Neural progenitor cell (in vitro differentiated cells): Measurements from ENCODE around the gene IL16. TPM values are rescaled to one million over a fixed set of nuclear protein-coding genes. Genes with fewer than 3 reads are reported as not detected.

Experiments
- DNase-seq: peaks from one replicate; pipeline ENCODE4 v3.0.0-alpha.2; 2016; ENCODE audit warnings: low spot score
- H2AFZ ChIP-seq: fragments of 200-600 bp; sonication (generic); replicated peaks from 2 replicates; pipeline ENCODE4 v1.6.1; 2016; ENCODE audit warnings: antibody characterized with exemption
- H3F3A ChIP-seq: fragments of 200-600 bp; sonication (generic); 2 replicates; pipeline ENCODE4 v1.6.1; 2016; ENCODE audit warnings: antibody characterized with exemption, low read depth
- H3K27ac ChIP-seq: fragments of 200-600 bp; sonication (generic); 2 replicates; pipeline ENCODE4 v1.5.1; 2016; ENCODE audit warnings: mild to moderate bottlenecking
- H3K27me3 ChIP-seq: fragments of 200-600 bp; sonication (generic); 2 replicates; pipeline ENCODE4 v1.6.1; 2016; ENCODE audit warnings: mild to moderate bottlenecking, moderate library complexity
- H3K36me3 ChIP-seq: fragments of 200-600 bp; sonication (generic); 2 replicates; pipeline ENCODE4 v1.5.1; 2016
- H3K4me1 ChIP-seq: fragments of 200-600 bp; sonication (generic); 2 replicates; pipeline ENCODE4 v1.6.1; 2016; ENCODE audit warnings: mixed run types
- H3K4me2 ChIP-seq: fragments of 200-600 bp; sonication (generic); 2 replicates; pipeline ENCODE4 v1.6.1; 2016
- H3K4me3 ChIP-seq: fragments of 200-600 bp; sonication (generic); 2 replicates; pipeline ENCODE4 v1.5.1; 2016
- H3K79me2 ChIP-seq: fragments of 200-600 bp; sonication (generic); 2 replicates; pipeline ENCODE4 v1.6.1; 2016; ENCODE audit warnings: low read depth
- H3K9ac ChIP-seq: fragments of 200-600 bp; sonication (generic); 2 replicates; pipeline ENCODE4 v1.6.1; 2016
- H3K9me3 ChIP-seq: fragments of 200-600 bp; sonication (generic); 2 replicates; pipeline ENCODE4 v1.5.1; 2016; ENCODE audit warnings: low read depth
- H4K20me1 ChIP-seq: fragments of 200-600 bp; sonication (generic); 2 replicates; pipeline ENCODE4 v1.6.1; 2016; ENCODE audit warnings: low read depth
- H3K27ac Mint-ChIP-seq: 3 replicates; pipeline ENCODE4 v1.8.0; 2021; ENCODE audit warnings: mixed read lengths
- H3K27me3 Mint-ChIP-seq: 2 replicates; pipeline ENCODE4 v1.8.0; 2022; ENCODE audit warnings: low read depth, mild to moderate bottlenecking, inconsistent platforms, moderate library complexity, mixed read lengths; ENCODE audit not compliant: insufficient read depth
- H3K36me3 Mint-ChIP-seq: 3 replicates; pipeline ENCODE4 v1.8.0; 2021; ENCODE audit warnings: mixed read lengths
- H3K4me1 Mint-ChIP-seq: 3 replicates; pipeline ENCODE4 v1.8.0; 2021; ENCODE audit warnings: mixed read lengths
- H3K4me3 Mint-ChIP-seq: 3 replicates; pipeline ENCODE4 v1.8.0; 2021; ENCODE audit warnings: mild to moderate bottlenecking, moderate library complexity, mixed read lengths
- H3K9me3 Mint-ChIP-seq: 3 replicates; pipeline ENCODE4 v1.8.0; 2020; ENCODE audit warnings: mixed read lengths
- EZH2 ChIP-seq: fragments of 200-600 bp; sonication (generic); IDR thresholded peaks from 2 replicates; pipeline ENCODE4 v1.6.1; 2017; ENCODE audit warnings: antibody characterized with exemption, mild to moderate bottlenecking, moderate library complexity
- EZH2phosphoT487 ChIP-seq: fragments of 200-600 bp; sonication (generic); IDR thresholded peaks from 2 replicates; pipeline ENCODE4 v1.6.1; 2017; ENCODE audit warnings: antibody characterized with exemption
- total RNA-seq: library from RNA; depleted of rRNA; stranded (reverse); fragments of >200 nt; gene quantifications from 2 replicates; pipeline ENCODE4 v1.2.3, GENCODE V29; 2015; ENCODE audit warnings: low replicate concordance
- TF ChIP-seq, protein P1 (sequence below): fragments of 200-600 bp; sonication (generic); IDR thresholded peaks from 2 replicates; pipeline ENCODE4 v1.5.1; 2017; ENCODE audit warnings: antibody characterized with exemption, mild to moderate bottlenecking

Gene IL16
- total RNA-seq, 1 donor from 2014 or later: not detected

DNA sequence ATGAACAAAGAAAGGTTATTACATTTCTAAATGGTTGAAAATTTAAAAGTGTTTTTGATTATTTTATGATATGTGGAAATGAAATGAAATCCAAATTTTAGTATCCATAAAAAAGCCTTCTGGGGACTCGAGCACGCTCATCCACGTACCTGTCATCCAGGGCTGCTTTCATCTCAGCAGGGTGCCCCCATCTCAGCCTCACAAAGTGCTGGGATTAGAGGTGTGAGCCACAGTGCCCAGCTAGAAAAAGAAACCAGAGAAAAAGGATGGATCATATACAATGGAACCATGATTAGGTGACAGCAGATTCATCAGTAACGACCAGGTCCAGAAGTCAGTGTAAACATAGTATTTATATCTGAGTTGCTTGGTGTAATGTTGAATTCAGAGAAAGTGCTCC, 77.6 kb downstream of the IL16 start:
- Histone ChIP-seq H4K20me1 (no peaks in the 10 kb centered on the region), H3K9ac (no peak overlapping the region), H3K4me3 (no peak overlapping the region), H3K27me3 (no peaks in the 10 kb centered on the region), H3K27ac (no peak overlapping the region), H3K36me3 (no peaks in the 10 kb centered on the region), H3K9me3 (no peaks in the 10 kb centered on the region), H3K4me1 (peaks cover 27% of the 10 kb centered on the region), H2AFZ (no peak overlapping the region), H3K79me2 (no peaks in the 10 kb centered on the region), H3F3A (peaks cover 4% of the 10 kb centered on the region), H3K4me2 (no peak overlapping the region)
- Mint-ChIP-seq H3K27ac (no peak overlapping the region), H3K9me3 (peaks cover 13% of the 10 kb centered on the region), H3K4me3 (peak overlapping the region; percentile 26), H3K4me1 (peaks cover 15% of the 10 kb centered on the region), H3K36me3 (no peaks in the 10 kb centered on the region), H3K27me3 (peaks cover 7% of the 10 kb centered on the region)
- DNase-seq: no peak
- TF ChIP-seq EZH2: no peak
- TF ChIP-seq, protein P1, sequence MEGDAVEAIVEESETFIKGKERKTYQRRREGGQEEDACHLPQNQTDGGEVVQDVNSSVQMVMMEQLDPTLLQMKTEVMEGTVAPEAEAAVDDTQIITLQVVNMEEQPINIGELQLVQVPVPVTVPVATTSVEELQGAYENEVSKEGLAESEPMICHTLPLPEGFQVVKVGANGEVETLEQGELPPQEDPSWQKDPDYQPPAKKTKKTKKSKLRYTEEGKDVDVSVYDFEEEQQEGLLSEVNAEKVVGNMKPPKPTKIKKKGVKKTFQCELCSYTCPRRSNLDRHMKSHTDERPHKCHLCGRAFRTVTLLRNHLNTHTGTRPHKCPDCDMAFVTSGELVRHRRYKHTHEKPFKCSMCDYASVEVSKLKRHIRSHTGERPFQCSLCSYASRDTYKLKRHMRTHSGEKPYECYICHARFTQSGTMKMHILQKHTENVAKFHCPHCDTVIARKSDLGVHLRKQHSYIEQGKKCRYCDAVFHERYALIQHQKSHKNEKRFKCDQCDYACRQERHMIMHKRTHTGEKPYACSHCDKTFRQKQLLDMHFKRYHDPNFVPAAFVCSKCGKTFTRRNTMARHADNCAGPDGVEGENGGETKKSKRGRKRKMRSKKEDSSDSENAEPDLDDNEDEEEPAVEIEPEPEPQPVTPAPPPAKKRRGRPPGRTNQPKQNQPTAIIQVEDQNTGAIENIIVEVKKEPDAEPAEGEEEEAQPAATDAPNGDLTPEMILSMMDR: no peak
- TF ChIP-seq EZH2phosphoT487: no peak

DNA sequence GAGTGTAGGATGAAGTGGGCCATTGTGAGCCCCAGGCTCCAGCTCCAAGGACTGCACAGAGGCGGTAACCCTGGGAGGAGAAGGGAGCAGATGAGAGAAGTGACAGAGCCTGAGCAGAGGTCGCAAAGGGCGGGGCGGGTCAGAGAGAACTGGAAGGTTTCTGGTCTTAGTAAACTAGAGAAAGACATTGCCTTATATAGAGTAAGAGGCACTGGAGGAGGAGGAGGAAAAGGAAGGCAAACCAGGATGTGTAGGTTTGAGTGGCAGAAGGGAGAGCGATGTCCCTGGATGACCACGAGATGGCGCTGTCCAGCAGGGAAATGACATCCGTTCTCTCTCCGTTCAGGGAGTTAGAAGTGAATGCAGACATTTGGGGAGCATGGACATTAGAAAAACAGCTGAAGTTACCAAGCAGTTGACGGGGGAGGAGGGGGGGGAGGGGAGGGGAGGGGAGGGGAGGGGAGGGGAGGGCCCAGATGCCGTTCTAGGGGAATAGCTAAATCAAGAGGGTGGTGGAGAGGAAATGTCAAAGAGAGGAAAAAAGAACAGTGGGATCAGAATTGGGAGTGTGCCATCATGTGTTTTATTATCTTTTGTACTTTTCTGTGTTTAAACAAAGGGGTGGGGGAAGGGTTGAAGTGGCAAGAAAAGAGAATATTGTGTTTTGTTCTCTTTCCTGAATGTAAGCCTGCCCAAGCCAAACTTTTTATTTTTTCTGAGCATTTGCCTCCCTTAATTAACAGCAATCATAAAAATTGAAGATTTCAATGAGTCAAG, 78.4 kb downstream of the IL16 start:
- H3K4me1 Mint-ChIP-seq: peaks cover 13% of the 10 kb centered on the region
- Histone ChIP-seq H3F3A (peaks cover 4% of the 10 kb centered on the region), H3K9me3 (no peaks in the 10 kb centered on the region), H3K4me3 (no peak overlapping the region), H3K36me3 (no peaks in the 10 kb centered on the region), H2AFZ (peak overlapping the region; percentile 46), H3K9ac (no peak overlapping the region), H3K27me3 (no peaks in the 10 kb centered on the region), H3K4me1 (peaks cover 18% of the 10 kb centered on the region), H4K20me1 (no peaks in the 10 kb centered on the region), H3K79me2 (no peaks in the 10 kb centered on the region), H3K4me2 (peak overlapping the region; percentile 11), H3K27ac (no peak overlapping the region)
- H3K4me3 Mint-ChIP-seq: no peak overlapping the region
- H3K27me3 Mint-ChIP-seq: peaks cover 7% of the 10 kb centered on the region
- TF ChIP-seq EZH2: no peak
- TF ChIP-seq, protein P1: peak; percentile 85
- TF ChIP-seq EZH2phosphoT487: no peak
- peaks cover 13% of the 10 kb centered on the region for H3K9me3 Mint-ChIP-seq
- DNase-seq: peak; percentile 86
- peak overlapping the region; percentile 18 for H3K27ac Mint-ChIP-seq
- no peaks in the 10 kb centered on the region for H3K36me3 Mint-ChIP-seq

DNA sequence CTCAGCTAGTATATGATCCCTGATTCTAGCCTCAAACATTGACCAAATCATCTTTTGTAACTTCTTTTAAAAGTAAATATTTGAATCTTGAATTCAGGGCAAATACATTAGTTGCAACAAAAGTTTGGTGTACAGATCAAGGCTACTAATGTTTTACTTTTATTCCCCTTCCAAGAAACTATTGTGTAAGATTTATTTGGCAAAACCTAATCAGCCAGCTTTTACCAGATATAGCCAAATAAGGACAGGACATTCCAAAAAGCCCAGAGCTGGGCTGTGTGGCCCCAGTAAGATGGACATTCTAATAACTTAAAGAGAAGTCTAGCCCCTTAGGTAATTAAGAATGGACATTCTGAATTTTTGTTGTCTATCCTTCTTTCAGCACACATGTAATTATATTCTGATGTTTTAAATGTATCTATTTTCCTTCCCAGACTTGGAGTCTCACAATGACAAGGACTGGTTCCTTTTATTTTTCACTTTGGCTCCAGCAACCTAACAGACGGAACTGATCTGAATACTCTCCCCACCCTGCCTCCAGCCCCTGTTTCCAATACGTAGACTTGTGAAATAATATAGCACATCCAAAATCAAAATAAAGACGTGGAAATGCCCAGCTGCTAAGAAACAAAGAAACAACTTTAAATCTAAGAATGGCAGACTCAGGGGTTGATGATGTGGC, 79.2 kb downstream of the IL16 start:
- Mint-ChIP-seq H3K4me3 (no peak overlapping the region), H3K27me3 (peaks cover 7% of the 10 kb centered on the region), H3K4me1 (peaks cover 7% of the 10 kb centered on the region), H3K36me3 (no peaks in the 10 kb centered on the region), H3K27ac (no peak overlapping the region), H3K9me3 (peaks cover 13% of the 10 kb centered on the region)
- TF ChIP-seq EZH2 (no peak), EZH2phosphoT487 (no peak)
- TF ChIP-seq, protein P1: no peak
- Histone ChIP-seq H3K4me2 (no peak overlapping the region), H3K27me3 (no peaks in the 10 kb centered on the region), H3K9ac (no peak overlapping the region), H3K9me3 (no peaks in the 10 kb centered on the region), H3K4me1 (peaks cover 12% of the 10 kb centered on the region), H3K36me3 (no peaks in the 10 kb centered on the region), H3F3A (peaks cover 4% of the 10 kb centered on the region), H3K79me2 (no peaks in the 10 kb centered on the region), H2AFZ (no peak overlapping the region), H3K4me3 (no peak overlapping the region), H4K20me1 (no peaks in the 10 kb centered on the region), H3K27ac (no peak overlapping the region)
- DNase-seq: no peak
